Loucy (cell line): ENCODE measurements around the gene MYO3A.

ENCODE experiments used
- CTCF ChIP-seq: fragments of 200-600 bp; sonication (generic); conservative IDR thresholded peaks from 2 replicates; pipeline ENCODE4 v1.5.1; 2014; ENCODE audit warnings: mild to moderate bottlenecking, antibody characterized with exemption, low read length
- EZH2phosphoT487 ChIP-seq: fragments of 200-600 bp; IDR thresholded peaks from 2 replicates; pipeline ENCODE4 v1.6.1; 2018; ENCODE audit warnings: antibody characterized with exemption, mild to moderate bottlenecking, moderate library complexity, borderline replicate concordance

GRCh38 chr10:25899304-25899703 is 34.7 kb upstream of the MYO3A start:
- TF ChIP-seq CTCF (no peak), EZH2phosphoT487 (no peak)
